Measurements from ENCODE around the gene PRRG4. TPM values are rescaled to one million over a fixed set of nuclear protein-coding genes. Genes with fewer than 3 reads are reported as not detected.

The PRRG4 gene
- total RNA-seq, 3 donors from 2014 or later, result 2.2 to 25.5 (median 9.5) TPM

DNA sequence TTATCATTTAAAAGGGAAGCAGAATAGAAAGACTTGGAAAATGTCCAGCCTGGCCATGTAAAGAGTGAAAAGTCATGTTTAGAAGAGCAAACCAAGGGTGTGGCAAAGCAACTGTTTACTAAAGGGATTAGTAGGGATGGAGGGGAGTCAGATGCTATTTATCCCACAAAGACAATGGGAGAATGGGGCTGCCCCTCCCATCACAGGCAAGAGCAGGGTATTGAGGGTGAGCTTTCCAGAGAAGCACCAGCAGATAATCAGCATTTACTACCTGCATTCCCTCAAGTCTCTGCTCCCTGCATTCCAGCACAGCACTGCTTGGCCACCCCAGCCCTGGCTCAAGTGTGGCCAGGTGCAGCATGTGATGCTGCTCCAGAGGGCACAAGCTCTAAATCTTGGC lies 44.4 kb downstream of the PRRG4 start:
- no peak for TF ChIP-seq POLR2A (IDR thresholded peaks at IDR 0.05)
- TF ChIP-seq POLR2AphosphoS5 (IDR thresholded peaks at IDR 0.05), result no peak
- TF ChIP-seq, protein P1, sequence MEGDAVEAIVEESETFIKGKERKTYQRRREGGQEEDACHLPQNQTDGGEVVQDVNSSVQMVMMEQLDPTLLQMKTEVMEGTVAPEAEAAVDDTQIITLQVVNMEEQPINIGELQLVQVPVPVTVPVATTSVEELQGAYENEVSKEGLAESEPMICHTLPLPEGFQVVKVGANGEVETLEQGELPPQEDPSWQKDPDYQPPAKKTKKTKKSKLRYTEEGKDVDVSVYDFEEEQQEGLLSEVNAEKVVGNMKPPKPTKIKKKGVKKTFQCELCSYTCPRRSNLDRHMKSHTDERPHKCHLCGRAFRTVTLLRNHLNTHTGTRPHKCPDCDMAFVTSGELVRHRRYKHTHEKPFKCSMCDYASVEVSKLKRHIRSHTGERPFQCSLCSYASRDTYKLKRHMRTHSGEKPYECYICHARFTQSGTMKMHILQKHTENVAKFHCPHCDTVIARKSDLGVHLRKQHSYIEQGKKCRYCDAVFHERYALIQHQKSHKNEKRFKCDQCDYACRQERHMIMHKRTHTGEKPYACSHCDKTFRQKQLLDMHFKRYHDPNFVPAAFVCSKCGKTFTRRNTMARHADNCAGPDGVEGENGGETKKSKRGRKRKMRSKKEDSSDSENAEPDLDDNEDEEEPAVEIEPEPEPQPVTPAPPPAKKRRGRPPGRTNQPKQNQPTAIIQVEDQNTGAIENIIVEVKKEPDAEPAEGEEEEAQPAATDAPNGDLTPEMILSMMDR (IDR thresholded peaks at IDR 0.05), result no peak
- Histone ChIP-seq H3K27ac (no peak overlapping the region), H3K4me3 (no peak overlapping the region), H3K36me3 (no peaks in the 10 kb centered on the region), H3K27me3 (no peaks in the 10 kb centered on the region), H3K9me3 (no peaks in the 10 kb centered on the region), H3K4me1 (no peaks in the 10 kb centered on the region)
- intact Hi-C loops (cut with DNase I; ENCODE audit: low total_unique reads), result no loop called here
- no peak for DNase-seq (ENCODE audit: low spot score in 2 of 2)

DNA sequence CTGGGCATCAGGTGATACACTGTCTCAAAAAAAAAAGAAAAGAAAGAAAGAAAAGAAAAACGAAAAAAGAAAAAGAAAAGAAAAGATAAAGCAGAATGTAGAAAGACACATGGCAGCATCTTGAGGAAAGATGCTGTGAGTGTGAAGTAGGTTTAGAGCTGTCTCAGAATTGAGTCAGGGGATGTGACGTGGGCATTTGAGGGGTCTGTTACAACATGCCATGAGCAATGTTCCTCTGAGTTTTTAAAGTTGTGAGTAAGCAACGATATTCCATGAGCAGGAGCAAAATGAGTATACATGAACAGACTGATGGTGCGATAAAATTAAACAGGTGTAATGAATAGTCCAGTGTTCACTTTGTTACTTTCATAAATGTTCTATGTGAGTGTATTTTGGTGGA lies 51.6 kb downstream of the PRRG4 start:
- intact Hi-C loops (cut with DNase I; ENCODE audit: low total_unique reads), result no loop called here
- no peaks in the 10 kb centered on the region for H3K27me3 ChIP-seq
- no peaks in the 10 kb centered on the region for H3K9me3 ChIP-seq
- no peak for DNase-seq (ENCODE audit: low spot score in 2 of 2)
- no peak overlapping the region for H3K27ac ChIP-seq
- no peaks in the 10 kb centered on the region for H3K4me1 ChIP-seq
- H3K36me3 ChIP-seq, result no peaks in the 10 kb centered on the region
- H3K4me3 ChIP-seq, result no peak overlapping the region
- TF ChIP-seq POLR2AphosphoS5 (IDR thresholded peaks at IDR 0.05) (no peak), POLR2A (IDR thresholded peaks at IDR 0.05) (no peak)
- TF ChIP-seq, protein P1 (IDR thresholded peaks at IDR 0.05), result no peak

DNA sequence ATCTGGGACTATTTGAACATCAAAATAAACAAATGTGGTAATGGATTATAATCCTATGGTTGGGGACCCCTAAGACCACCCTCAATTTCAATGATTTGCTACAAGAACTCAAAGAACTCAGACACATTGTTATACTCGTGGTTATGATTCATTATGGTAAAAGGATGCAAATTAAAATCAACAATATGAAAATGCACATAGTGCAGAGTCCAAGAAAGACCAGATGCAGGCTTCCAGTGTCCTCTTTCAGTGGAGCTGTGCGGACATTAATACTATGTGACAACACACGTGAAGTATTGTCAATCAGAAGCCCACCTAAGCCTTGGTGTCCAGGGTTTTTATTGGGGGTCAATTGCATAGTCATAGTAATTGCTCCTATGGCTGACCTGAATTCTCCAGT lies 53.7 kb downstream of the PRRG4 start:
- Histone ChIP-seq H3K4me3 (no peak overlapping the region), H3K4me1 (no peaks in the 10 kb centered on the region), H3K27me3 (no peaks in the 10 kb centered on the region), H3K36me3 (no peaks in the 10 kb centered on the region), H3K9me3 (no peaks in the 10 kb centered on the region), H3K27ac (no peak overlapping the region)
- DNase-seq (ENCODE audit: low spot score in 2 of 2), result no peak
- TF ChIP-seq, protein P1 (IDR thresholded peaks at IDR 0.05), result no peak
- no peak for TF ChIP-seq POLR2A (IDR thresholded peaks at IDR 0.05)
- no peak for TF ChIP-seq POLR2AphosphoS5 (IDR thresholded peaks at IDR 0.05)
- intact Hi-C loops (cut with DNase I; ENCODE audit: low total_unique reads), result no loop called here

DNA sequence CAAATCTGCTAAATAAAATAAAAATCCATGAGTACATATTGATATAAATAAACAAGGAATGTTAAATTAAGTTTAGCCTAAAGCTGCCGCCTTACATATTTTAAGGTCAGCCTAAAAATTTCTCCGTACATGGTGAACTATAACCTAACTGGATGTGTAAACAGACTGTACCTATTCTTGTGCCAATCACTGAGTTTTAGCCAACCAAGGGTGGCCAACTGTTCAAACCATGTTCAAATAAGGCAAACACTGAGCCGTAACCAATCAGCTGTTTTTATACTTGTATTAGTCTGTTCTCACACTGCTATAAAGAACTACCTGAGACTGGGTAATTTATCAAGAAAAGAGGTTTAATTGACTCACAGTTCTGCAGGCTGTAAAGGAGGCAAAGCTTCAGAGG lies 54.3 kb downstream of the PRRG4 start:
- intact Hi-C loops (cut with DNase I; ENCODE audit: low total_unique reads), result no loop called here
- no peak for TF ChIP-seq POLR2AphosphoS5 (IDR thresholded peaks at IDR 0.05)
- TF ChIP-seq POLR2A (IDR thresholded peaks at IDR 0.05), result no peak
- TF ChIP-seq, protein P1 (IDR thresholded peaks at IDR 0.05), result no peak
- no peaks in the 10 kb centered on the region for H3K9me3 ChIP-seq
- no peak overlapping the region for H3K4me3 ChIP-seq
- H3K4me1 ChIP-seq, result no peaks in the 10 kb centered on the region
- no peaks in the 10 kb centered on the region for H3K36me3 ChIP-seq
- no peak overlapping the region for H3K27ac ChIP-seq
- DNase-seq (ENCODE audit: low spot score in 2 of 2), result no peak
- H3K27me3 ChIP-seq, result no peaks in the 10 kb centered on the region

DNA sequence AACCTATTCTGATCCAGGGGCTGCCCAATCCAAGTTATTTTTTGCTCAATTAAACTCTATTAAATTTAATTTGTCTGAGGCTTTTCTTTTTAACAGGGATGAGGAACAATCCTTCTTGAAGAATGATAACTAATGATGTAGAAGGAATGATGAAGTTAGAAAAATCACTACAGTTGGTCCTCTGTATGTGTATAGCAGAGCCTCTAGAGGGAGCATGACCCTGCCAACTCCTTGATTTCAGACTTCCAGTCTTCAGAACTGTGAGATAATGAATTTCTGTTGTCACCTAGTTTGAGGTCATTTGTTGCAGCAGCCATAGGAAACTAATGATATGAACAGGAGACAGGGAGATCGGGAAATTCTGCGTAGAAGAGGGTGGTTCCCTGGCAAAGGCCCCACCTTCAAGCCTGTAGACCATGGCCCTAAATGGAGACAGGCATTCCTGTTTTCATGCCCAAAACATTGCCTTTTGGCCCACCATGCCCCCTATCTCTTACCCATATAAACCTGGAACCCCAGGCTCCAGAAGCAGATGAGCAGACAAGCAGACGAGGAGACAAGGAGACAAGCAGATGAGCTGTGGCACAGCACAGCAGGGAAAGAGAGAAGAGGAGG lies 55.1 kb downstream of the PRRG4 start:
- Histone ChIP-seq H3K27ac (no peak overlapping the region), H3K4me3 (no peak overlapping the region), H3K36me3 (no peaks in the 10 kb centered on the region), H3K4me1 (no peaks in the 10 kb centered on the region), H3K9me3 (no peaks in the 10 kb centered on the region), H3K27me3 (no peaks in the 10 kb centered on the region)
- DNase-seq (ENCODE audit: low spot score in 2 of 2), result no peak
- no peak for TF ChIP-seq POLR2A (IDR thresholded peaks at IDR 0.05)
- TF ChIP-seq POLR2AphosphoS5 (IDR thresholded peaks at IDR 0.05), result no peak
- TF ChIP-seq, protein P1 (IDR thresholded peaks at IDR 0.05), result no peak
- intact Hi-C loops (cut with DNase I; ENCODE audit: low total_unique reads), result no loop called here
